ACHN (cell line): ENCODE data around the gene ABHD4.
"Not testable (repeated sequence)": the region's sequence is repeated elsewhere in the genome, so short reads cannot be mapped to it uniquely, and the experiment has no call there.

ENCODE experiments used
- DNase-seq: peaks from one replicate; pipeline ENCODE4 v3.0.0-alpha.2; 2015
- in situ Hi-C: cut with HindIII; loops from 2 replicates; pipeline ENCODE4 v1.10.0; 2017; ENCODE audit warnings: low sequenced_read_pairs, low pct_ligation_motif_present, low pct_unique_long_range_greater_than_20kb

ABHD4 gene

DNA sequence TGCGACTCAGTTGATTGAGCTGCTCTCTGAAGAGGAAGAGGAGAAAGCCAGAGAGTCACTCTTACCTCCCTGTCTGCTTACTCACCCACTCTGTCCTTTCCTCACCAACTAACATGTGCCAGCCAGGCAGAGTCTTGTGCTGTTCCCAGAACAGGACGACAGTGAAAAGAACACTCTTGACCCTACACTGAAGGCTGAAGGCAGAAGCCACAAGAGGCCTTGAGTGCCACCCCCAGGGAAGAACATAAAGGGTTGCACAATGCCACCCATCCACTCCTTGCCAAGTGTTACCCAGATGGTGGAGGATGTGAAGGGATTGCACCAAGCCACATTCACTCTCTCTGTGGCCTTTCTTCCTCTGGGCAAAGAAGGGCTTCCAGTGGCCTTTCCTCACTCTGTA, 12.8 kb downstream of the ABHD4 start:
- in situ Hi-C loops: no loop called here
- no peak for DNase-seq

DNA sequence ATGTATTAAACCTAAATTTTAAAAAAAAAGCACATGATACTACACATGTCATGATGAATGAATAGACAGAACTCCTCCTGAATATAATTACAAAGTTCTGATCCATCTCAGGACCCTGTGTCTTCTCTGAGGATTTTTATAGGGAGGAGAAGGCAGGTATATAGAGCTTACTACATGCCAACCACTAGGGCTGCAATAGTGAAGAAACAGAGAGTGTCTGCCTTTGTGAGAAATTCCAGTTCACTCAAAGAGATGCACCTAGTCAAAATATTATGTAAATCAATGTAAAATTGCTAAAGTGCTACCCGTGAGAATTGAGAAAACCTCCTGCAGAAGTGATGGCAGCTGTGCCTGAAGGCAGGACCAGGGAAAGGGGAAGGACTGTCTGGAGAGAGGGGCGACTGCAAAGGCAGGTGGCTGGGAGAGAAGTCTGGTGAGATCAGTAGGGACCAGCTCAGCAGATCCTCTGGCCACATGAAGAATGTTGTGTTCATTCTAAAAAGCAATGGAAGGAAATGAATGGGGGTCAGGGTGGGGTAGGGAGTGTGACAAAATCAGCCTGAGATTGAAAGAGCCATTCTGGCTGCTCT, 15.1 kb downstream of the ABHD4 start:
- in situ Hi-C loops: no loop called here
- DNase-seq: peak; percentile 52

DNA sequence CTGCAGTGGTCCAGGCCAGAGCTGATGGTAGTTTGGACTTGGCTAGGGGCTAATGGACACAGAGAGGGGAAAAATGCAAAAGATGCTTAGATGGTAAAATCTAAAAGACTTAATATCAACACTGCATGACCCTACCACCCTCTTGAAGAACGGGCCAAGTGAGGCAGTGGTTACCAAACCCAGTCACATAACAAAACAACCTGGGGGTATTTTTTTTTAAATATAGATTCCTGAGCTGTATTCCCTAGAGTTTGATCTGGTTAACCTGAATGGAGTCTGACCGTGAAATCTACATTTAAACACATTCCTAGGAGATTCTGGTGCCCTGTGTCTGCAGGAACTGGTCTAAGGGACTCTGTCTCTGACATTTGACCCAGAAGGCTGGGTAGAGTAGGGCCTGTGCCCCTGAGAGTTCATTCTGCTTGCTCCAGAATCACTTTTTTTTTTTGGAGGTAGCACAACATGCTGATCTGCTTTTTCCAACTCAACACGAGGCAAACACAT, 15.7 kb downstream of the ABHD4 start:
- DNase-seq: no peak

DNA sequence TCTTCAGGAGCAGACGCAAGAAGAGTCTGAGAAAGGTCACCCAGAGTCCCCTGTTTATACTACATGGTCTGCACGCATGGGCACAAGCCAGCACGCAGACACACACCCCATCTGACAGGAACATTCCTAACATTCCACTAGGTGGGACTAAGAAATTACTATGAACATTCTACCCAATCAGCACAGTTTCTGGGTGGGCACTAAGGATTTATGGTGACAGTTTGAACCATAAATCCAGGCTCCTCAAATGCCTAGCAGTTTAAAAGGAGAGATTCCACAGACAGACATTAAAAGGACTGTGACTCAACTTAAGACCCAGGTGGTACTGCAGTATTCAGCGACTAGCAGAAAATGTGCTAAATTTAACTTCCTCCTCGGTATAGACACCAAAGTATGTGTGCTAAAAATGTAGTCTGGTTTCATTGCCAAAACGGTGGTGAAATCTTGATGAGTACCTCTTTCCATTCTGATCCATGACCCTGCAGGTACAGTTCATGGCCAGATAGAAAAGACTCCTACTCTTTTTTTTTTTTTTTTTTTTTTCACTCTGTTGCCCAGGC, 16.2 kb downstream of the ABHD4 start:
- peak; percentile 98 for DNase-seq

More for the DNA sequence above, 15.7 kb downstream of the ABHD4 start:
- in situ Hi-C loops: no loop called here

DNA sequence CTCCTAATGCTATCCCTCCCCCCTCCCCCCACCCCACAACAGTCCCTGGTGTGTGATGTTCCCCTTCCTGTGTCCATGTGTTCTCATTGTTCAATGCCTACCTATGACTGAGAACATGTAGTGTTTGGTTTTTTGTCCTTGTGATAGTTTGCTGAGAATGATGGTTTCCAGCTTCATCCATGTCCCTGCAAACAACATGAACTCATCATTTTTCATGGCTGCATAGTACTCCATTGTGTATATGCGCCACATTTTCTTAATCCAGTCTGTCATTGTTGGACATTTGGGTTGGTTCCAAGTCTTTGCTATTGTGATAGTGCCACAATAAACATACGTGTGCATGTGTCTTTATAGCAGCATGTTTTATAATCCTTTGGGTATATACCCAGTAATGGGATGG, 17.7 kb downstream of the ABHD4 start:
- DNase-seq, in situ Hi-C loops: not testable (repeated sequence)

More for the DNA sequence above, 16.2 kb downstream of the ABHD4 start:
- in situ Hi-C loops: no loop called here

DNA sequence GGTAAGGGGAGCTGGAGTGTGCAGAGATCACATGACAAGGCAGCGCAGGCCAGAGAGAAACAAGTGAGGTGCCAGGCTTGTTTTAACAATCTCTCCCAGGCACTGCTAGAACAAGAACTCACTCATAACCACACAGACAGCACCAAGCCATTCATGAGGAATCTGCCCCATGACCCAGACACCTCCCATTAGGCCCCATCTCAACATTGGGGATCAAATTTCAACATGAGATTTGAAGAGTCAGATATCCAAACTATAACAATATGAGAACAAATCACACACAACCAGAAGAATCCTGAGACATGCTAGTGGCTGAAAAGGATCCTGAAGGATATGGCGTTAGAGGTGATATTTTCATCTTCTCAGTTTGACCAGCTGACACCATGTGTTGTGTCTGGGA, 24.2 kb downstream of the ABHD4 start:
- no peak for DNase-seq
- in situ Hi-C loops: no loop called here

DNA sequence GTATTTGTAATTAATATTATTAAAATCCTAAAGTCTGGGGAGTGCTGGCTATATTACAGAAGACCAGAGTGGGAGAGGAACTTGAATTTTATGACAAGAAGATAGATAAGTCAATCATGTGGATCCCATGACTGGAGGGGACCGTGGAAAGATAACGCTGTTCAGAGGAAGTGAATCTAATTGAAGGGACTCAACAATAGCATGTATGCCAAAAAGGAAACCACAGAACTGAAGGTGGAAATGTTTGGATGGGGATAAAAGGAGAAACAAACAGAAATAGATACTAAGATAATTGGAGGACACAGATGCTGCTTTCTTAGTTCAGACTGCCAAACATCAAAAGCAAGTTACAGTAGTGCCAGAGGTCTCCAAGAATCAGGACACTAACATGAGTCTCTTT, 24.9 kb downstream of the ABHD4 start:
- no peak for DNase-seq
- in situ Hi-C loops: no loop called here

DNA sequence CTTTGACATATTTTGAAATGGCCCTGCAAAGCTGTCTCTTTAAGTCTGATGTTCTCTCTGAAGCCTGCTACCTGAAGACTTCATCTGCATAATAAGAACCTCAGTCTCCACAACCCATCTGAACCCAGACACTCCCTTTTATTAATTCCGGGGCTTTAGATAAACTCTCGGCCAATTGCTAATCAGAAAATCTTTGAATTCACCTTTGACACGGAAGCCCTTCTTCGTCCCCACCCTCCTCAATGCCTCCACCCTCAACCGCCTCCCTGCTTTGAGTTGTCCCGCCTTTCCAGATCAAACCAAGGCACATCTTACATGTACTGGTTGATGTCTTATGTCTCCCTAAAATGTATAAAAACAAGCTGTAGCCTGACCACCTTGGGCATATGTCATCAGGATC, 28.5 kb downstream of the ABHD4 start:
- no peak for DNase-seq
- in situ Hi-C loops: no loop called here

DNA sequence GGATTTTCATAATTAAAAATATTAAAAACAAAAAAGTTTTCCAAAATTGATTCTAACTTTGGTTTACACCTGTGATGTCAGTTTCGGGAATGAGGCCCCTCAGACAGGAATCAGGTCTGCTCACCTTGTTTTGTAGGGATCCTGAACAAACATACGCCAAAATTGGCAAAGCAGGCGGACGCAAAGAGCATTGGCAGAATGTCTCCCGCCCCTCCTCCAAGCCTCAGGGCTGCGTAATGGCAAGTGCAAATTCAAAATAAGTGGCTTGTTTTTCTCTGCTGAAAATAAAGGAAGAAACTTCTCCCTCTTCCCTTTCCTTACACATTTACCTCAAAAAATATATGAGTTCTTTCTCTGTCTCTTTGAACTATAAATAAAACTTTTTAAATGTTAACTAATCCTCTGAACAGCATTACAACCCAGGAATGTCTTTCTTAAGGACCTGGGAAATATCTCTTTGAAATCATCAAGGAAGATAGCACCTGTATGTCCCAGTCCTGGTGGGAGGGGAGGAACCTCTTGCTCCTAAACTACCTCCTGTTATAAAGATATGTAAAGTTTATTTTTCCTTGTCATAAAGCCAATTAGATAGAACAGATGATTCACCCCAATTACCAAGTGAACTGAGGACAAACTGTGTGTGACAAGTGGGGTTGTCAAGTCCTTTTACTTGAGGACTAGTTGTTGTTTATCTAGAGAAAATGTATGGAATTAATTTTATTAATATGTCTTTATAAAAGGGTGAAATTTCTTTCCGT, 29.6 kb downstream of the ABHD4 start:
- in situ Hi-C loops: no loop called here
- no peak for DNase-seq

DNA sequence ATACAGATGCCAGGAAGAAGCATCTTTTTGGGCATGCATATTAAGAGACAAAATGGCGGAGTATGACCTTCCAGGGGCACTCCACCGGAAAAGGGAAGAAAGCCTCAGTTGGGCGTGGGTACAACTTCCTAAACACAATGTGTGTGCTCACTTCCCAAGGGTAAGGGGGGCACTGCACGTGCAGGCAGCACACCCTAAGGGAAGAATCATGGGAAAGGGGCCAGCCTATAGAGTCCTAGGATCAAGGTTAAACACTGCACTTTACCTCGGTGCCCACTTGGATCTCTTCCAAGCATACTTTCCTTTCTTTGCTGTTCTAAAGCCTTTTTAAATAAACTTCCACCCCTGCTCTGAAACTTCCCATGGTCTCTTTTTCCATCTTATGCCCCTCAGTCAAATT, 31.3 kb downstream of the ABHD4 start:
- no peak for DNase-seq
- in situ Hi-C loops: no loop called here

DNA sequence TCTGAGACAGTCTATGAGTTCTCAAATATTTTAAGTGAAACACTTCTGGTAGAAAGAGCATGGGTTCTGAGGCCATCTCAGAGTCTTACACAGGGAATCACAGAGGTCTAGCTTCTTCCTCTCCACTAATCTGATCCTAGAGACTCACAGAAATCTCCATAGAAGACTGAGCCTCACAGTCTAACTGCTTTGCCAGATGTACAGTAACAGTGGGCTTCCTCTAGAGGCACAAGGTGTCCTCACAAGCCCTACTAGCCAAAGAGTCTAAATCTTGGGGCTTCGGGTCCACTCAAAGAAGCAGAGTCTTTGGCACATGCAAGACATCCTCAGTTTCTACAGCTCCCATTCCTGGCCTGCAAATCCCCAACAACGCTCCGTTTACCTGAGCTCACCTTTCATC, 32.0 kb downstream of the ABHD4 start:
- no peak for DNase-seq
- in situ Hi-C loops: no loop called here

DNA sequence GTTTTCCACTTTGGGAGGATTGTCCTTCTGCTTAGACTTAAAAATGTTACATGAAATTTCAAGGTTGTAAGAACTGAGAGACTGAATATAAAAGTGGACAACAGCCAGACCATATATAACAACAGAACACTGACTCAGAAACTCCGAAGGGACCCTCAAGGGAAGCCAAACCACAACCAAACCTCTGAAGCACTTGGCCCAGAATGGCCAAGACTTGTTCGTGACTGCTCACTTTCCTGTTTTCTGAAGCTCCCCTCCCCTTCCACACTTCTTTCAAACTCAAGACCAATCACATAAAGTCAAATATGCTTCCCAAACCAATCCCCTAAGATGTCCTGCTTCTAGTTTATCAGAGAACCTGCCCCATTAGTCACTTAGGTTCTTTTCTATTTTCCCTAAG, 32.4 kb downstream of the ABHD4 start:
- in situ Hi-C loops: no loop called here
- DNase-seq: no peak

DNA sequence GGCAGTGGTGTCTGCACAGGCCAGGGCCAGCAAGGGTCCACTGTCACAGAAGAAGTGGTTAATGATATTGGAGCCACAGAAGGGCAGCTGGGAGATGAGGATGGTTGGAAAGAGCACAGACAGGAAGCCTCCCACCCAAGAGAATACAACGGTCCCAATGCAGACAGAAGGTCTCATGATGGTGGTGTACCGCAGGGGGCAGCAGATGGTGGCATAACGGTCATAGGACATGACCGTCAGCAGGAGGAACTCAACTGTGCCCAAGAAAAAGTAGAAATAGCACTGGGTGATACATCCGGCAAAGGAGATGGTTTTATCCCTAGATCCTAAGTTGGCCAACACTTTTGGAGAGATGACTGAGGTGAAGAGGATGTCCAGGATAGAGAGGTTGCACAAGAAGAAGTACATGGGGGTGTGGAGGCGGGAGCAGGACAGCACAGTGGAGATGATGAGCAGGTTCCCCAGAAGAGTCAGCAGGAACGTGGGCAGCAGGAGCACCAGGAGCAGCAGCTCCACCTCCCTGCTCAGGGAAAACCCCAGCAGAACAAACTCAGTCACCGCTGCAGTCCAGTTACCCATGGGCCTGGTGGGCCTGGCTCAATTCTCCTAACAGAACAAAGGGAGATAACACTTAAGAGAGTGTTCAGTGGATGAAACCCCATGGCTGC, 36.3 kb downstream of the ABHD4 start:
- DNase-seq: no peak
- in situ Hi-C loops: no loop called here

DNA sequence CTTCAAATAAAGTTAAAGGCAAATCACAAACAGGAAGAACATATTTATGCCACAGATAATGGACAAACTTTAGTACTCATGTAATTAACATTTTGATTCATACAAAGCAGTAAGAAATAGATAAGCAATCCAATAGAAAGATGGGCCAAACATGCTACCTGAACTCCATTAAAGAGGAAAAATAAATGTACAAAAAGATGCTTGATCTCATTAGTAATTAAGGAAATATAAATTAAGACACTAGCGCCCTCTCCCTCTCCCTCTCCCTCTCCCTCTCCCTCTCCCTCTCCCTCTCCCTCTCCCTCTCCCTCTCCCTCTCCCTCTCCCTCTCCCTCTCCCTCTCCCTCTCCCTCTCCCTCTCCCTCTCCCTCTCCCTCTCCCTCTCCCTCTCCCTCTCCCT, 37.9 kb downstream of the ABHD4 start:
- DNase-seq, in situ Hi-C loops: not testable (repeated sequence)

DNA sequence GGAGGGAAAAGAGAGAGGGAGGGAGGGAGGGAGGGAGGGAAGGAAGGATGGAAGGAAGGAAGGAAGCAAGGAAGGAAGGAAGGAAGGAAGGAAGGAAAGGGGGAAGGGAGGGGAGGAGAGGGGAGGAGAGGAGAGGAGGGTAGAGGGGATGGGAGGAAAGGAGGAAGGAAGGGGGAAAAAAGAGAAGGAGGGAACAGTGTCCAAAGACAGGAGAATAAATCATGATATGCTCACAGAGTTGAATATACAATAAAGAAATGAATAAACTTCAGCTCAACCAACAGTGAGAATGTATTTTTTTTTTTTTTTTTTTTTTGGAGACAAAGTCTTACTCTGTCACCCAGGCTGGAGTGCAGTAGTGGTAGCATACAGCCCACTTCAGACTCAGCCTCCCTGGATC, 42.1 kb downstream of the ABHD4 start:
- no peak for DNase-seq
- in situ Hi-C loops: no loop called here

DNA sequence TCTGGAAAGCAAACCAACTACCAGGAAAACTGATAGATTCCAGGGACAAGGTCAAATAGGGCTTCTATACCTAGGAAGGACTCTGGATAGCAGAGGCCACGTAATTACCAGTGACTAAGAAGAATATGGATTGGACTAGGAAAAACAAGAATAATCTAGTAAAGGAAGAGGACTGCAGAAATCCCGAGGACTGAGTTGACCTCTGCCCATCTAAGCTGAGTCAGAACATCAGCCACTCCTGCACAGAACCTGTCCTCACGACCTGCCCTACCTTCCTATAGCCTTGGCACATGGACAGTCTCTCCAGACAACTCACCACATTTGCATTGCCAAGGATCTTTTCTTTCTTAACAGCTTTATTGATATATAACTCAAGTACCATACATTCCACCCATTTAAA, 43.7 kb downstream of the ABHD4 start:
- no peak for DNase-seq
- in situ Hi-C loops: no loop called here

DNA sequence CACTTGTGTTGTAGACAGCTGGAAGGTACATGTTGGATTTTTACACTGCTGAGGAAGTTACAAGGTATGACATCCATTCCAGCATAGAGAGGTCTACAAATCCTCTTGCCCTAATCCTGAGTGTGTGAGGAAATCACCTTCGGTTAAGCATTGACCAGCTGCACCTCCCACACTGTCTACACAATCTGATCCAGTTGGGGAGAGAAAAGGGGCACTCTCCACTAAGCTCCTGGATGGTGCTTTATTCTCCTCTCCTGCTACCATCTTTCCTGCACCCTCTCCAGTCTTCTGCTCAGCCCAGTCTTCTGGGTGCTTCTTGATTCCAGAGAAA, 46.2 kb downstream of the ABHD4 start, which contains the start of gene OR6J1:
TSS of gene OR6J1 (minus strand) at position 48 of the 331 bp plus-strand sequence. CDS start 9,541 bp downstream, outside the sequence.
- in situ Hi-C loops: no loop called here
- DNase-seq: no peak

DNA sequence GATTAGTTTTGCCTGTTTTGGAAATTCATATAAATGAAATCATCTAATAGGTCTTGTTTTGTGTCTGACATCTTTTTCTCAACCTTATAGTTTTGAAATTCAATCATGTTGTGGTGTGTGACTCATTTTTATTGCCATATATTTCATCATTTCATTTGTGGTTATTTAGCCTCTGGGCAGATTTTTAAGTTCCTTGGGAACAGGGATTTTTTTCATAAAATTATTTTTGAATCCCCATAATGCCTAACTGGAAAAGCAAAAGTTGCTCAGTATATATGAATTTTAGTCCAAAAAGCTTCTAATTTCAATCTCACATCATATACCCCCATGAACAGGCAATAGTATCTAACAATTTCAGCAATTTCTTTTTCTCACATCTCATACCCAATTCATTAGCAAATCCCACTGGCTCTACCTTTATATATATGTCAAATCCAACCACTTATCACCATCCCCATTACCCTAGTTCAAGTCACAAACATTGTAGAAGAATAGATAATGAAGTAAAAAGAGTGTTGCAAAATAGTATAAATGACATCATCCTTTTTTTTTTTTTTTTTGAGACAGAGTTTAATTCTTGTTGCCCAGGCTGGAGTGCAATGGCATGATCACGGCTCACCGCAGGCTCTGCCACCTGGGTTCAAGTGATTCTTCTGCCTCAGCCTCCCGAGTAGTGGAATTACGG, 48.6 kb downstream of the ABHD4 start:
- DNase-seq: no peak
- in situ Hi-C loops: no loop called here

DNA sequence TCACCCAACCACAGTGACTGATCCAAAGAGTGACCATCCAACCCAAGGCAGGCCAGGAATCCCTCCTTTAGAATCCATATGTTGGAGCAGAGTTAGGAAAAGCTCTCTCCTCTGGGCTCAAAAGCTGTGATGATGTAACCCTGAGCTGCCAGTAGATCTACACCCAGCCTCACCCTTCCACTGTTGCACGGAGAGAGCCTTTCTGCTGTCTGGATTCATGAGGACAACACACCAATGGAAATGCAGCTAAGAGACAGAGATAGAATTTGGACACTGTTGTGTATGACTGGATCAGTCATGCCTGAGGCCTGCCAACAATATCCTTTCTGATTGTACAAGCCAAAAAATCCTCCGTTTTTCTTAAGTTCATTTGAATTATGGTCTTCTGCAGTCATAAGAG, 50.4 kb downstream of the ABHD4 start:
- DNase-seq: no peak
- in situ Hi-C loops: no loop called here
